ENCODE results near the gene NUP85.
"Not testable (repeated sequence)": the region's sequence is repeated elsewhere in the genome, so short reads cannot be mapped to it uniquely, and the experiment has no call there.

NUP85 gene, protein sequence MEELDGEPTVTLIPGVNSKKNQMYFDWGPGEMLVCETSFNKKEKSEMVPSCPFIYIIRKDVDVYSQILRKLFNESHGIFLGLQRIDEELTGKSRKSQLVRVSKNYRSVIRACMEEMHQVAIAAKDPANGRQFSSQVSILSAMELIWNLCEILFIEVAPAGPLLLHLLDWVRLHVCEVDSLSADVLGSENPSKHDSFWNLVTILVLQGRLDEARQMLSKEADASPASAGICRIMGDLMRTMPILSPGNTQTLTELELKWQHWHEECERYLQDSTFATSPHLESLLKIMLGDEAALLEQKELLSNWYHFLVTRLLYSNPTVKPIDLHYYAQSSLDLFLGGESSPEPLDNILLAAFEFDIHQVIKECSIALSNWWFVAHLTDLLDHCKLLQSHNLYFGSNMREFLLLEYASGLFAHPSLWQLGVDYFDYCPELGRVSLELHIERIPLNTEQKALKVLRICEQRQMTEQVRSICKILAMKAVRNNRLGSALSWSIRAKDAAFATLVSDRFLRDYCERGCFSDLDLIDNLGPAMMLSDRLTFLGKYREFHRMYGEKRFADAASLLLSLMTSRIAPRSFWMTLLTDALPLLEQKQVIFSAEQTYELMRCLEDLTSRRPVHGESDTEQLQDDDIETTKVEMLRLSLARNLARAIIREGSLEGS

DNA sequence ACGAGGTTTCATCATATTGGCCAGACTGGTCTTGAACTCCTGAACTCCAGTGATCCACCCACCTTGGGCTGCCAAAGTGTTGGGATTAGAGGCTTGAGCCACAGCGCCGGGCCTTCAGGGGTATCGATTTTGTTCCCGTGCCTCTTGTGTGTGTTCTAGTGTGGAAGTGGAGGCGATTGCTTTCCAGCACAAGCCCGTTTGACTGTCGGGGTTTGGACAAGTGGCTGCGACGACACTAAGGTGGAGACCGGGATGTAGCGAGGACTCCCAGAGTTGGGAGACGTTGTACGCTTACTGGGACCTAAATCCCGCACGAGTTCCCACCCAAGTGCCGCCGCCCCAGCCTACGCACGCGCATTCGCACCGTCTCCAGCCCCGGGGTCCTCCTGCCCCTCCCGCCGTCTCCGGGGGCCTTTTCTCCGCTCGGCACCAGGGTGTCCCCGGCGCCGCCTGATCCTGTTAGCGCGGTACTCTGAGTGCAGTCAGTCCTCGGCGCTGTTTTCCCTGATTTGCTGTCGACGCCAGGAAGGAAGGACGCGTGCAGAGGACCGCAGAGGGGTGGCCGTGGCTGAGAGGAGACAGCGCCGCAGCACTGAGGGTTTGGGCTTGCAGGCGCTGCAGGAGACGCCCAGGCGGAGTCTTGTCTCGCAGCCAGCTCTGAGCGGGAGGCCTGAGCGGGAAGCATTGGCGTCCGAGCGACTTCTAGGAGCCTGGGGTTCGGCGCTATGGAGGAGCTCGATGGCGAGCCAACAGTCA, at the start of gene NUP85:
Gene NUP85 (plus strand): TSS at position 643 of the 756 bp plus-strand sequence. CDS start 83 bp downstream, at position 726.
- DNase-seq (ENCODE audit: low spot score), result peak; percentile 100

DNA sequence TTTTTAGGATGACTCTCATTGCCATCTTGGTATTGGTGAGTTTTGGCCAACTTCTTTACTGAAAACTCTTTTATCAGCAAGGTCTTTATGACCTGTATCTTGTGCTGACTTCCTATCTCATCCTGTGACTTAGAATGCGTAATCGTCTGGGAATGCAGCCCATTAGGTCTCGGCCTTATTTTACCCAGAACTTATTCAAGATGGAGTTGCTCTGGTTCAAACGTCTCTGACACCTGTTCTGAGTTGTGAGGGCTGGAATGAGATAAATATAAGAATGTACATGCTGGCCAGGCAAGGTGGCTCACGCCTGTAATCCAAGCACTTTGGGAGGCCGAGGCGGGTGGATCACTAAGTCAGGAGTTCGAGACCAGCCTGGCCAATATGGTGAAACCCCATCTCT, 47.0 kb upstream of the NUP85 start:
- DNase-seq (ENCODE audit: low spot score), result not testable (repeated sequence)

DNA sequence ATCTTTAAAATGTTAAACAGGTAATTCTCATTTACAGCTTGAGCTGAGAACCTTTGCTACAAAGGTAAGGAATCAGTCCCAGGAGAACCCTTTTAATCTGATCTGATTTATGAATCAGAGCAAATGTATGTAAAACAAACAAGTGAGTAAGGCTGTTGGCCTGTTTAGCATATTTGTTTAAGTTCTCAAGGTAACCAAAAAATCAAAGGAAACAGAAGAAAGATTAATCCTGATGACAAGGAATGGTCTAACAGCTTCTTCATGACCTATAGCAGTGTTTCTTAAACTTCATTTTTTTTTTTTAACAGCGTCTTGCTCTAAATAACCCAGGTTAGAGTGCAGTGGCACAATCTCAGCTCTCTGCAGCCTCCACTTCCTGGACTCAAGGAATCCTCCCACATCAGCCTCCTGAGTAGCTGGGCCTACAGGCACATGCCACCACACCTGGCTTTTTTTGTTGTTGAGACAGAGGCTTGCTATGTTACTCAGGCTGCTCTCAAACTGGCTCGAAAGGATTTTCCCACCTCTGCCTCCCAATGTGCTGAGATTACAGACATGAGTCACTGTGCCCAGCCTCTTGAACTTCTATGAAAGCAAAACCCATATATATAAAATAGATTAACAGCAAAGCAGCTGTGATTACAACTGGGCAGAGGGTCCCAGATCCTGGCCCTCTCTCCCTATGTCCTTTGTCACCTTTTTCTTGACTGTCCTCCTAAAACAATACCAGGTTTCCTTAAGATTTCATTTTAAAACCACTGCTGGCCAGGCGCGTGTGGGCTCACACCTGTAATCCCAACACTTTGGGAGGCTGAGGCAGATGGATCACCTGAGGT, 46.1 kb upstream of the NUP85 start:
- DNase-seq (ENCODE audit: low spot score), result no peak

DNA sequence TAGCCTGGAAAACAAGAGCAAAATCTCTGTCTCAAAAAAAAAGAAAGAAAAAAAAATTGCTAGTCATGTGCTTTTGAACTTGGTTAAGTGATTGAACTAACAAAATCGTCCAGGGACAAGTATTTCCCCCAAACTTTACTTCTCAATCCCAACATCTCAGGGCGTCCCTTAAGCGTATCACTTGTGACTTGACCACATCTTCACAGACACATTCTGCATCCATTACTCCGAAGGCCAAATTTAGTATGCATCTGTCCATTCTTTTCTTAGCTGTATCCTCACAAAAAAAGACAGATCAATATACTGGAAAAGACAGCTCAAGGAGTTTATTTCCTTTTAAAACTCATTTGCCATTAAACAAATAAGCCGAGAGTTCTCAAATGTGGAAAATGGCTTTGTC, 45.3 kb upstream of the NUP85 start:
- no peak for DNase-seq (ENCODE audit: low spot score)

DNA sequence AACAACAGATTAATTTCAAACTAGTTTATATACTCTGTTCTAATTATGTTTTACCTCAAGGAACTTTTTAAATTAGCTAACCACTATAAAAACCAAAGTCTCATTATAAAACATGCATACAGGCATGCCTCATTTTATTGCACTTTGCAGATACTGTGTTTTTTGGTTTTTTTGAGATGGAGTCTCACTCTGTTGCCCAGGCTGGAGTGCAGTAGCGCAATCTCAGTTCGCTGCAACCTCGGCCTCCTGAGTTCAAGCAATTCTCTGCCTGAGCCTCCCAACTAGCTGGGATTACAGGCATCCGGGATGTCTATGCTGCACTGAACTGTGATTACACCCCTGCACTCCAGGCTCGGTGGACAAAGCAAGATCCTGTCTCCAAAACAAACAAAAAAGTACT, 42.4 kb upstream of the NUP85 start:
- DNase-seq (ENCODE audit: low spot score), result no peak

DNA sequence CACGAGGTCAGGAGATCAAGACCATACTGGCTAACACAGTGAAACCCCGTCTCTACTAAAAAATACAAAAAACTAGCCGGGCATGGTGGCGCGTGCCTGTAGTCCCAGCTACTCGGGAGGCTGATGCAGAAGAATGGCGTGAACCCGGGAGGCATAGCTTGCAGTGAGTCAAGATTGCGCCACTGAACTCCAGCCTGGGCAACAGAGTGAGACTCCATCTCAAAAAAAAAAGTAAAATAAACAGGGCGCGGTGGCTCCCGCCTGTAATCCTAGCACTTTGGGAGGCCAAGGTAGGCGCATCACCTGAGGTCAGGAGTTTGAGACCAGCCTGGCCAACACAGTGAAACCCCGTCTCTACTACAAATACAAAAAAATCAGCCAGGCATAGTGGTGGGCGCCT, 40.9 kb upstream of the NUP85 start:
- not testable (repeated sequence) for DNase-seq (ENCODE audit: low spot score)

DNA sequence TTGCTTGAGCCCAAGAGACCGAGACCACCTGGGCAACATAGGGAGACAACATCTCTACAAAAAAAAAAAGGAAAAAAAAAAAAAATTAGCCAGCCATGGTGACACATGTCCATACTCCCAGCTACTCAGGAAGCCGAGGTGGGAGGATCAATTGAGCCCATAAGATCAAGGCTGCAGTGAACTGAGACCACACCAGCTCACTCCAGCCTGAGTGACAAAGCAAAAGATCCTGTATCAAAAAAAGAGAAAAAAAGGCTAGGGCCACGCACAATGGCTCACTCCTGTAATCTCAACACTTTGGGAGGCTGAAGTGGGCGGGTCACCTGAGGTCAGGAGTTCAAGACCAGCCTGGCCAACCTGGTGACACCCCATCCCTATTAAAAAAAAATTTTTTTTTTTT, 36.5 kb upstream of the NUP85 start:
- DNase-seq (ENCODE audit: low spot score), result no peak

DNA sequence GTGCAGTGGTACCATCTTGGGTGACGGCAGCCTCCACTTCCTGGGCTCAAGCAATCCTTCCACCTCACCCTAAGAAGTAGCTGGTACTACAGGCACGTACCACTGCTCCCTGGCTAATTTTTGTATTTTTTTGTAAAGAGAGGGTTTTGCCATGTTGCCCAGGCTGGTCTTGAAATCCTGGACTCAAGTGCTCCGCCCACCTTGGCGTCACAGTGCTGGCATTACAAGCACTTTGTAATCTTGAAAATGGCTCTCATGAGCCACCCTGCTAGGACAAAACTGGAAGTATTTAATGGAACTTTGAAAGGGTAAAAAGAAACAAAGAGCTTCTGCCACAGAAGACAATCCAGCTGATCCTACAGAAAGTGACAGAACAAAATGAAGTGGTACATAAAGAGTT, 32.0 kb upstream of the NUP85 start:
- no peak for DNase-seq (ENCODE audit: low spot score)

DNA sequence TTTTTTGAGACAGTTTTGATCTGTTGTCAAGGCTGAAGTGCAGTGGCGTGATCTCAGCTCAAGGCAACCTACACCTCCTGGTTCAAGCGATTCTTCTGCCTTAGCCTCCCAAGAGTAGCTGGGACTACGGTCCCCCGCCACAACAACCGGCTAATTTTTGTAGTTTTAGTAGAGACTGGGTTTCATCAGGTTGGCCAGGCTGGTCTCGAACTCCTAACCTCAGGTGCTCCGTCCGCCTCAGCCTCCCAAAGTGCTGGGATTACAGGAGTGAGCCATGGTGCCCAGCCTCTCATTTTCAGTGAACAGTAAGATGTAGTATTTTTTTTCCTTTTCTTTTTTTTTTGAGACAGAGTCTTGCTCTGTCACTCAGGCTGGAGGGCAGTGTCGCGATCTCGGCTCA, 30.5 kb upstream of the NUP85 start:
- DNase-seq (ENCODE audit: low spot score), result no peak

DNA sequence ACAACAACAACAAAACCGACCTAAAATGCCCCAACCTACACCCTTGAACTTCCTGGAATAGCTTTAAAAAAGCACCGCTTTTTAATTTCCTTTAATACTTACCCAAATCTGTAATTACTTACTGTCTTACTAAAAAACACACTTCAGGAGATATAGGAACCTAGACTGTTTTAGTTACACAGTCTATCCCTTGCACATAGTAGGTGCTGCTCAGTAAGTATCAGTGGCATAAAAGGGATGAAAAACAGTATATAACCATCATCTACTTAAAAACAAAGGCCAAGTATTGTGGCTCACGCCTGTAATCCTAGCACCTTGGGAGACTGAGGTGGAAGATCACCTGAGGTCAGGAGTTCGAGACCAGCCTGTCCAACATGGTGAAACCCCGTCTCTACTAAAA, 28.9 kb upstream of the NUP85 start:
- no peak for DNase-seq (ENCODE audit: low spot score)

DNA sequence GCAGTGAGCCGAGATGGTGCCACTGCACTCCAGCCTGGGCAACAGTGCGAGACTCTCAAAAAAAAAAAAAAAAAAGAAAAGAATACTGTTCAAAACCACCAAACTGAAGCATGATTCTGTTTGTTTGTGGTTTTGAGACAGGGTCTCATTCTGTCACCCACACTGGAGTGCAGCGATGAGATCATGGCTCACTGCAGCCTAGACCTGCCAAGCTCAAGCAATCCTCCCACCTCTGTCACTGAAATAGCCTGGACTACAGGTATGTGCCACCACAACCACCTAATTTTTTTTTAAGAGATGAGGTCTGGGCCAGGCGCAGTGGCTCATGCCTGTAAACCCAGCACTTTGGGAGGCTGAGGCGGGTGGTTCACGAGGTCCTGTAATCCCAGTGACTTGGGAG, 27.0 kb upstream of the NUP85 start:
- DNase-seq (ENCODE audit: low spot score), result no peak

DNA sequence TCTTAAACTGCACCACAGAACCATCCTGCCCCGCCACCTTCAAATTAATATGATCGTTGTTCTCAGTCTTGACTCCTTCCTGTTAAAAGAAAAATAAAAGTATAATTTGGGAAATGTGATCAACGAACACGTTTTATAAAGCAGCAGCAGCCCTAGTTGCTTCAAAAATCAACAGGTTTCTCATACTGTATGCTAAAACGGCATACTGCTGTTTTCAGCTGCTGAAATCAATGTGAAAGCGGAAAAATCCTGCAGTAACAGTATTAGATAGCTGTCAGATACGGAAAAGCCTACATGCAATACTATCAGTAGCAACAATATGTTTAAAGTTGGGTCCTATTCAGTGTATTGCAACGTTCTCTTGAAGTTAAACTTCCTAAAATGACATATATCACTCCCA, 24.4 kb upstream of the NUP85 start:
- DNase-seq (ENCODE audit: low spot score), result no peak

DNA sequence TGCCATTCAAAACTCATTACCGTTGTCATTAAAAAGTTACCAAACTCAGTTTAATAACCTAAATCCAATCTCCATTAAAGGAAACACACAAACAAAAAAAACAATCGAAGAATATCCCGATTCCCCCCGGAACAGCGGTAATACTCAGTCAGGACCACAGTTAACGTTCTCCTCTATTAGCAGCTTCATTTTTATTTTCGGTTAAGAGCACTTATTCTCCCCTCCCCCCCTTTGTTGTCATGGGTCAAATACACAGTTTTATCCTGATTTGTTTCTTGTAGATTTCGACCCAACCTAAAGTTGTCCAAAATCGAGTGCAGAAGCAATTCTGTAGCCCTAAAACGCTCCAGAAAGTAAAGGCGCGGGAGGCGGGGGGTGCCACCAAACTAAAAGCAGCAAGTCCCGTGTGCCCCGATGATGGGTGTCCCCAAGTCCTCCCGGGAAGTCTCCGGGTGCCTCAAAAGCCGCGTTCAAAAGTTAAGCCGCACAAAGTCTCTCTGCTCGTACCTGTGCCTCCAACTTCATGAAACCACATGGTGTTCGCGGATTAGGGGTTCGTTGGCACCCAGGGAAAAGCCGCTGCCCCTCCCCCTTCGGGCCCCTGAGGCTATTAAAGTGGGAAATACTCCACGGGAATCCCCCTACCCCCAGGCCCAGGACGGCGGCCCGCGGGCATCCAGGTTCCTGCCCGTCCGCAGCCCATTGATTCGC, 23.7 kb upstream of the NUP85 start:
- DNase-seq (ENCODE audit: low spot score), result no peak

DNA sequence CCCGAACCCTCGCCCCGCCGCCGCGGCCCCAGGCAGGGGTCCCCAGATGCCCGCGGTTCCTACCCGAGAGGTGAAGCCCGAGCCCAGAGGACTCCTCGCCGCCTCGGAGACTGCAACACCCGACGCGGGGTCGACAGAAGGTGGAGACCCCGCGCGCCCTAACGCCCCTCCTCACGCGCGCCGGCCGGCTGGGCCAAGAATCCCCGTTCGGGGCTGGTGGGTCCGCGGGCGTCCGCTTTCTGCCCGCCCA, 23.2 kb upstream of the NUP85 start:
- no peak for DNase-seq (ENCODE audit: low spot score)

DNA sequence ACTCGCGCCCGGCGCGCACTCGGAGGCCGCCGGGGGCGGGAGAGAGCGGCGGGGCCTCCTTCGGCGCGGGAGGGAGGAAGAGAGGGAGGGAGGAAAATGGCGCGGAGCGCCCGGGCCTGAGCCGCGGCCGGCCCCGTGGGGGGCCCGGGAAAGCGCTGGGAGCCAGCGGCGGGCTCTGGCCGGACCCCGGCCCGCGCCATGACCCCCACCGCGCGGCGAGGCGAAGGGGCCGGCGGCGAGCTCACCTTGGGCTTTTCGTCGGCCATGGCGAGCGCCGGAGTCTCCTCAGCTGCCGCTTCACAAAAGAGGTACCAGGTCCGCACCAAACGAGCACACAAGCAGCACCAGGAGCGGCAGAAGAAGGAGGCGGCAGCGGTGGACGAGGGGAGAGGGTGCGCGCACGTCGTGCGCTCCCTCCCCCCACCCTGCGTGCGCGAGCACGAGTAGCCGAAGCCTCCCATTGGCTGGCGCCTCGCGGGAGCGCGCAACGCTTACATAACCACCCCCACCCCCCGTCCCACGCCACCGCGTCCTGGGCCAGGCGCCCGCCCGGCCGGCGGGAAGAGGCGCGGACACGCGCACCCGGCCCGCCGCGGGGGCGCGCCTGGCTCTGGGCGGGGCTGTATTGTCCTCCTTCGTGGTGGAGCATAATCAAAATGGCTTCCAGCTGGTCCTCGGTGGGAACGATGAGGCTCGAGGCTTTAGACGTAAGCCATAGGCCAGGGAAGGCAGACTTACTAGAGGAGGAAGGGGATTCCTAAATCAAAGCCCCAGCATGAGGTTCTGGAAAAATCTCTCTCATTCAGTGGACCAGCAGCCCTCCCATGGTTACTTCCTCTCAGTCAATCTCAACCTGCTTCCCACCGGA, 22.7 kb upstream of the NUP85 start, which contains the start of gene SUMO2:
Gene SUMO2 (minus strand): TSS at position 391 of the 868 bp plus-strand sequence. CDS start 125 bp downstream, at position 266.
- DNase-seq (ENCODE audit: low spot score), result peak; percentile 100

DNA sequence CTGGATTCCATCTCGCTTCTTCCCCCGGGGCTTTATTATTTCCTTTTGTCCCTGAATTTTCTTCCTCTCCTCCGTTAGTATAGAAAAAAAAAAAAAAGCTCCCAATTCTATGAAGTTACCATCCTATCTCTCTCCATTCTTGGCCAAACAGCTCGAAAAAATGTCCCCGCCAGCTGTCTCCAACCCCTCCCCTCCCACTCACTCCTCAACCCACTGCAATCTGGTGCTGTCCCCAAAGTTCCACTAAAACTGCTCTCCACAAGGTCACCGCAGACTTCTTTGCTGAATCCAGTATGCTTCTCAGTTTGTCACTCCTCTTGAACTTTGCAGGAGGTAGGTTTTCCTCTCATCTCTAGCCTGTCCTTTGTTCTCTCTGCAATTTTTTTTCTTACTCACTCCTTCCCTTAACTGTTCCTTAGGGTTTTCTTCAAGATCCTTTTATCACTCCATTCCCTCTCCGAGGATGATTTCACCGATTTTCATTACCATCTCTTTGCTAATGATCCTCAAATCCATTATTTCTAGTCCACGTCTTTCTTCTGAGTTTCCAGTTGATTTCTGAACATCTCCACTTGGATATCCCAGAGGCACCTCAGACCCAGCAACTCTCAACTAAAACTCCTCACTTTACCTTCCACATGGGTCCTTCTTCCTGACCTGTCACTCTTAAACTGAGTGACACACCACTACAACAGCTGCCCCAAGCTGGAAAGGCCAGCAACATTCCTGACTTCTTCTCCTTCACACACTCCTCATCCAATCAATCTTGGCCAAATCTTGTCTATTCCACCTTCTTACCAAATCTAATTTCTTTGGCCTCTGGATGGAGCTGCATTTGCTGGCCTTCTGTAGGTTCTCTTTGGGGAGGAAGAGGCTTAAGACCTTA, 21.2 kb upstream of the NUP85 start:
- no peak for DNase-seq (ENCODE audit: low spot score)

DNA sequence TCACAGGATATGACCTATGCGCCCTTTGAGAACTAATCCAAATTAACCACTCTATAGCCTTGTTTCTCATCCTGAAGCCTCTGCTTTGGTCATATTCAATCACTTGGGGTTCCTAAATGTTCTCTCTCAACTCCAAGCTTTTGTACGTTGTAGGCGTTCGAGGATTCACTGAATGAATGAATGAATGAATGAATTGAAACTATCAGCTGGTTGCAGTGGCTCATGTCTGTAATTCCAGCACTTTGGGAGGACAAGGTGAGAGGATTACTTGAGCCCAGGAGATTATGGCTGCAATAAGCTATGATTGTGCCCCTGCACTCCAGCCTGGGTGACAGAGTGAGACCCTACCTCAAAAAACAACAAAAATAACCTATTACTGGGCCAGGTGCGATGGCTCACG, 16.9 kb upstream of the NUP85 start:
- no peak for DNase-seq (ENCODE audit: low spot score)

DNA sequence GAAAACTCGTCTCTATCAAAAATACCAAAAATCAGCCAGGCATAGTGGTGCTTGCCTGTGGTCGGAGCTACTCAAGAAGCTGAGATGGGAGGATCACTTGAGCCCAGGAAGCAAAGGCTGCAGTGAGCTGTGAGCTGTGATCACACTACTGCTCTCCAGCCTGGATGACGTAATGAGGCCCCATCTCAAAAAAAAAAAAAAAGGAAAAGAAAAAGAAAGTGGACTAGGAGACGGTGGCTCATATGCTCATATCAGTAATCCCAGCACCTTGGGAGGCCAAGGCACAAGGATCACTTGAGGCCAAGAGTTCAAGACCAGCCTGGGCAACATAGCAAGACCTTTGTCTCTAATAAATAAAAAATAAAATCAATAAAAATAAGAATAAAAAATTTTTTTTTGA, 13.9 kb upstream of the NUP85 start:
- DNase-seq (ENCODE audit: low spot score), result no peak

DNA sequence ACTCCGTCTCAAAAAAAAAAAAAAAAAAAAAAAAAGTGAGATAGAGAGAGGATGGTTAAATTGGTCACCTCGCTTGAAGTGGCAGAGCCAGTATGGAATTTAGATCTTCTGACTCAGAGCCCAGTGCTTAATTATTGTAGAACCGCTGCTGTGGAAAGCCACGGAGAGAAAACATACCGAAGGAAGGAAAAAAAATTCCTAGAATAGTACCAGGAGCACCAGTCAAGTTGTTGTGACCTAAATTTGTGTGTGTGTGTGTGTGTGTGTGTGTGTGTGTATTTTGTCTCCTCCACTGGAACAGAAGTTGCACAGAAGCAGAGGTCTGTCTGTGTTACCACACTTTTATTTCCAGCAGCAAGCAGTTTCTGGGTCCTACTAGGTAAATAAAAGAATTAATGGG, 10.6 kb upstream of the NUP85 start:
- no peak for DNase-seq (ENCODE audit: low spot score)
